ENCODE data around the gene MNT.

Gene MNT

GRCh38 chr17:2384439-2385127, 16.3 kb downstream of the MNT start:
- Histone ChIP-seq H3K9ac (ENCODE audit: low read depth, low read length) (no peak overlapping the region), H3K4me1 (ENCODE audit: insufficient read depth, low read length) (peaks cover 26% of the 10 kb centered on the region), H3K36me3 (ENCODE audit: insufficient read depth, low read length) (no peaks in the 10 kb centered on the region), H3K9me3 (ENCODE audit: control insufficient read depth, insufficient read depth, low read length) (no peaks in the 10 kb centered on the region)

DNA sequence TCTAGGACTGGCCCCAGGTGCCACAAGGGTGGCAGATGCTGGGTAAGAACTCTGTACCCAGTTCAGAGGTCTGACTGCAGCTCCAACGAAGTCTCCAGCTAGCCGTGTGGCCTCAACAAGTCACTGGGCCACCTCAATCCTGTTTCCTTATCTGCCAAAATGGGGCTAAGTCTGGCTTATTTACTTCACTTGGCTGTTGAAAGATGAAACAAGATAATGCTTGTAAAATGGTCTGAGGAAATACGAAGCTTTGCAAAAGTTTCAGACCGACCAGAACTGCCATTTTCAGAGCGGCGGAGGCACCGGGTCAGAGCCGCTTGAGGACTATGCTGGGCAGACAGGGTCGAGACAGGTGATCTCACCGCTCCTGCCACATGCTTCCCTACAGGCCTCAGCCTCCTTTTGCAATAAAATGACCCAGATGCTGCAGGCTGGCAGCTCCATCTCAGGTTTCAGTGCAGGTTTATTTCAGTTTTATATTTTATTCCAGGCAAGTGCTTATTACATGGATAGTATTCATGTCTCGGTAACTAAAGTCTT, 17.2 kb downstream of the MNT start:
- Histone ChIP-seq H3K9ac (ENCODE audit: low read depth, low read length) (no peak overlapping the region), H3K9me3 (ENCODE audit: control insufficient read depth, insufficient read depth, low read length) (no peaks in the 10 kb centered on the region), H3K4me1 (ENCODE audit: insufficient read depth, low read length) (peaks cover 26% of the 10 kb centered on the region), H3K36me3 (ENCODE audit: insufficient read depth, low read length) (no peaks in the 10 kb centered on the region; the same call in 1 of the 2 replicates)

DNA sequence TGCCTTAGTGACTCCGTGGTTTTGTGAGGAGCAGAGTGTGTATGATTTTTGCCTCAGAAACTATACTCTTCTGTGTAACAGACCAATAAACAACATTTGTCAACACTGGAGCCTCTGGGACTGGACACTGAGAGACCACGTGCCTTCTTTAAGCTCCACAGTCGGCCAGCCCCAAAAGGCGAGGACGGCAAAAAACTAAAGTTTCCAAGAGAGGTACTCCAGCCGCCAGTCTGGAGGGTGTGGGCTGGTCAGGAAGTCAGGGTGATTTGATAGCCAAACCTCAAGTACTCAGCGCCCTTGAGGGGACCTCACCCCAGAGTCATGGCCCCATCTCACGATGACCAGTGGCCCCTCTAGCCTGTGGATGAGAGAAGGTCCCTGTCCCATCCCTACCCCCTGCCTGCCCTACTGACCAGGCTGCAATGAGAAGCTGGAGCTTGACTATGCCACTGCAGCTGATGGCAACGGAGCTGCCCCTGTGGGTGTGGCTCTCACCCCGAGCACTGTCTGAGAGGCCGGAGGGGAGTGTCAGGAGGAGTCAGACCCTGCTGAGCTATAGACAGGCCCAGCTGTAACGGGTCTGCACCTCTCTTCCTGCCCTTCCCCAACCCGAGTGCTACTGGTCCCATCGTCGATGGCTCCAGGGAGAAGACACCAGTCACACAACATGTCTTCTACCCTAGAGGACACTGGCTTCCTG, 19.8 kb downstream of the MNT start:
- Histone ChIP-seq H3K36me3 (ENCODE audit: insufficient read depth, low read length) (no peaks in the 10 kb centered on the region; the same call in 1 of the 2 replicates), H3K9ac (ENCODE audit: low read depth, low read length) (no peak overlapping the region), H3K9me3 (ENCODE audit: control insufficient read depth, insufficient read depth, low read length) (no peaks in the 10 kb centered on the region), H3K4me1 (ENCODE audit: insufficient read depth, low read length) (peaks cover 26% of the 10 kb centered on the region)

- peaks cover 23% of the 10 kb centered on the region for H3K4me1 ChIP-seq (ENCODE audit: insufficient read depth, low read length)
- H3K36me3 ChIP-seq (ENCODE audit: insufficient read depth, low read length) = no peaks in the 10 kb centered on the region; the same call in 1 of the 2 replicates
- H3K9ac ChIP-seq (ENCODE audit: low read depth, low read length) = no peak overlapping the region
- H3K9me3 ChIP-seq (ENCODE audit: control insufficient read depth, insufficient read depth, low read length) = no peaks in the 10 kb centered on the region
Measured at GRCh38 chr17:2380226-2380922, 20.5 kb downstream of the MNT start.

DNA sequence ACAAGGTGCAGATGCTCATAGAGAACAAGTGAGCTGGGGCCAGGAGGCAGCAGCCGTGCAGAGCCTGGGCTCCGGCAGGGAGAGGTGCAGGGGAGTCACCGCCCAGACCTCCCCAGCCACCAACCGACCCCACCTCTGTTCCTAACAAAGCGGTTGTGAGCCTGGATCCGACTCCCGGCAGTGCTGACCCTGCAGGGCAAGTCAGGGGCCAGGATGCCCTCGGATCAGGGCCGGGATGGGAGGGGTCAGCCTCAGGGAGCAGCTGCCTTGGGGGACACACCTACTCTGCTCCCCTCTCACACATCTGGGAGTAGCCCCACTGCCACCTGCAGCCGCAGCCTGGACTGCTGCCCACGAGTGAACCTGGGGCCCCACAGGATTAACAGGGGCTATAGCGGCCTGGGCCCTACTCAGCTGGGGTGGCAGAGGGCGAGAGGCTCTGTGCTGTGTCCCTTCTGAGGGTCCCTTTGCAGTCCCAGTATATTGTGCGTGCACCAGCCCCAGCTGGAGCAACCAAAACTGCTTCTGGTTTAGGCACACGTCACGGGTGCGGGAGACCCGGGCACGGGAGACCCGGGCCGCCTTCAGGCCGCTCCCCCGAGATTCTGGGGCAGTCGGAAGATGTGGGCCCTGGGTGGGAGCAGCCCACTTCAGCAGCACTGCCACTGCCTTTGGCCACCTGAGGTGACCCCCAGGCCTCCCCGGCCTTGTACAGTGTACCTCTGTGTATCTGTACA, 21.2 kb downstream of the MNT start:
- Histone ChIP-seq H3K9ac (ENCODE audit: low read depth, low read length) (no peak overlapping the region), H3K9me3 (ENCODE audit: control insufficient read depth, insufficient read depth, low read length) (no peaks in the 10 kb centered on the region), H3K36me3 (ENCODE audit: insufficient read depth, low read length) (no peaks in the 10 kb centered on the region; the same call in 1 of the 2 replicates), H3K4me1 (ENCODE audit: insufficient read depth, low read length) (peaks cover 17% of the 10 kb centered on the region)

- Histone ChIP-seq H3K9ac (ENCODE audit: low read depth, low read length) (no peak overlapping the region), H3K36me3 (ENCODE audit: insufficient read depth, low read length) (no peaks in the 10 kb centered on the region; the same call in 1 of the 2 replicates), H3K4me1 (ENCODE audit: insufficient read depth, low read length) (peaks cover 10% of the 10 kb centered on the region)
Measured at GRCh38 chr17:2378905-2379304, 22.0 kb downstream of the MNT start.

GRCh38 chr17:2377659-2378058, 23.2 kb downstream of the MNT start:
- Histone ChIP-seq H3K4me1 (ENCODE audit: insufficient read depth, low read length) (no peaks in the 10 kb centered on the region; the same call in 1 of the 2 replicates), H3K36me3 (ENCODE audit: insufficient read depth, low read length) (peaks cover 3% of the 10 kb centered on the region; the same call in 1 of the 2 replicates), H3K9me3 (ENCODE audit: control insufficient read depth, insufficient read depth, low read length) (no peaks in the 10 kb centered on the region), H3K9ac (ENCODE audit: low read depth, low read length) (no peak overlapping the region)

More at GRCh38 chr17:2378905-2379304, 22.0 kb downstream of the MNT start:
- no peaks in the 10 kb centered on the region for H3K9me3 ChIP-seq (ENCODE audit: control insufficient read depth, insufficient read depth, low read length)

DNA sequence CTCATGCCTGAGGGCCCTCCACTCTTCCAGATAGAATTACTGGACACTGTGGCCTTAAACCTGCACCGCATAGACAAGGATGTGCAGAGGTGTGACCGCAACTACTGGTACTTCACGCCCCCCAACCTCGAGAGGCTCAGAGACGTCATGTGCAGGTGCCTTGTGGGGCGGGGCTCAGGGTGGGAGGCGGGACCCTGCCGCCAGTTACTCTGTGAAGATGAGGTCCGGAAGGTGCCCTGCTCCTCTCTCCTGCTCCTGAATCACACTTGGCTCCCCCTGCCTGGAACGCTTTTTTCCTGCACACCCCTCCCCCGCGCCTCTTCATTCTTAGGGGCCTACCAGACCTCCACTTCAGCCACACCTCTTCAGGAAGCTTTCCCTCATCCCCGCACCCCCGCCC, 24.8 kb downstream of the MNT start:
- no peak overlapping the region for H3K9ac ChIP-seq (ENCODE audit: low read depth, low read length)
- no peaks in the 10 kb centered on the region for H3K4me1 ChIP-seq (ENCODE audit: insufficient read depth, low read length)
- H3K36me3 ChIP-seq (ENCODE audit: insufficient read depth, low read length) = peaks cover 7% of the 10 kb centered on the region; the same call in 1 of the 2 replicates
- no peaks in the 10 kb centered on the region for H3K9me3 ChIP-seq (ENCODE audit: control insufficient read depth, insufficient read depth, low read length)

DNA sequence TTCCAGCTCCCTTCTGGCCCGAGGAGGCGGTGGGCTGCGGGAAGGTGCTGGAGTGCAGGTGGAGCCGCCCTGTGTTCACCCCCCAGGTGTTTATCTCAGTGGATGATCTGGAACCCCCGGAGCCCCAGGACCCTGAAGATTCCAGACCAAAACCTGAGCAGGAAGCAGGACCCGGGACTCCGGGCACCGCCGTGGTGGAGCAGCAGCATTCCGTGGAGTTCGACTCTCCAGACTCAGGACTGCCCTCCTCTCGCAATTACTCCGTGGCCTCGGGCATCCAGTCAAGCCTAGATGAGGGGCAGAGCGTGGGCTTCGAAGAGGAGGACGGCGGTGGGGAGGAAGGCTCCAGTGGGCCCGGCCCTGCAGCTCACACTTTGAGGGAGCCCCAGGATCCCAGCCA, 25.5 kb downstream of the MNT start:
- peaks cover 7% of the 10 kb centered on the region; the same call in 1 of the 2 replicates for H3K36me3 ChIP-seq (ENCODE audit: insufficient read depth, low read length)
- H3K9me3 ChIP-seq (ENCODE audit: control insufficient read depth, insufficient read depth, low read length) = no peaks in the 10 kb centered on the region
- H3K4me1 ChIP-seq (ENCODE audit: insufficient read depth, low read length) = no peaks in the 10 kb centered on the region
- H3K9ac ChIP-seq (ENCODE audit: low read depth, low read length) = no peak overlapping the region

DNA sequence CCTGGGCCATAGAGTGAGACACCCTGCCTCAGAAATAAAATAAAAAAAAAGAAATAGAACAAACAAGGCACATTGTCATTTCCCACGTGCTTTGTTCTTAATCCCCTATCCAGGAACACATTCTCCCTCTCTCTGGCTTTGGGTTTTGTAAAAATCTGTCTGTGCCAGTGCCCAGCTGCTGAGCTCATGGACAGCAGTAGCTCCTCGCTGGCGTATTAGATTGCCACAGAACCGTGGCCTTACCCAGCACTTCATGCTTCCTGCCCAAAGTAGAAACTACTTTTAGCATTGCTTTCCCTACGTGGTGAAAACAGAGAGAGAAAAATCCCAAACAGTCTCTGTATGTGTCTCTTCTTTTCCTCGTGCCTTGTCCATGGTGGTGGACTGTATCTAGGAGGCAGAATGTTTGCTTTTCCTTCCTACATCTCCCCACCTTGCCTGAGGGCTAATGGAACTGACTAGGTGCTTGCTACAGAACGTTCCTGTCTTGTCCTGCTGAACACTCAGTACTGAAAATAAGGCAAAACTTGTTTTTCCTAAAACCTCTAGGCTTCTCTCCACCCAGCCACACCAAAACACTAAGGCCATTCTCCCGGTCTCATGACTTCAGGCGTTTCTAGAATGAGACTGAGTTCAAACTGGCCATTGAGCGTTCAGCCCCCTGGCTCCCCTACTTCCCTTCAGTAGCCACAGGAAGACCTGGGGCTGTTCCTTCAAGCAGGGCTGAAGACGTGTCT, 26.1 kb downstream of the MNT start:
- H3K36me3 ChIP-seq (ENCODE audit: insufficient read depth, low read length) = peaks cover 7% of the 10 kb centered on the region; the same call in 1 of the 2 replicates
- no peaks in the 10 kb centered on the region for H3K9me3 ChIP-seq (ENCODE audit: control insufficient read depth, insufficient read depth, low read length)
- no peak overlapping the region for H3K9ac ChIP-seq (ENCODE audit: low read depth, low read length)
- H3K4me1 ChIP-seq (ENCODE audit: insufficient read depth, low read length) = no peaks in the 10 kb centered on the region

- Histone ChIP-seq H3K9me3 (ENCODE audit: control insufficient read depth, insufficient read depth, low read length) (no peaks in the 10 kb centered on the region), H3K36me3 (ENCODE audit: insufficient read depth, low read length) (peaks cover 7% of the 10 kb centered on the region; the same call in 1 of the 2 replicates), H3K9ac (ENCODE audit: low read depth, low read length) (no peak overlapping the region), H3K4me1 (ENCODE audit: insufficient read depth, low read length) (0 out of 2 replicates have a peak, but pooled peaks cover 3% of the 10 kb centered on the region)
Measured at GRCh38 chr17:2373179-2373578, 27.7 kb downstream of the MNT start.

GRCh38 chr17:2372681-2373080, 28.2 kb downstream of the MNT start:
- no peak overlapping the region for H3K9ac ChIP-seq (ENCODE audit: low read depth, low read length)
- 0 out of 2 replicates have a peak, but pooled peaks cover 3% of the 10 kb centered on the region for H3K4me1 ChIP-seq (ENCODE audit: insufficient read depth, low read length)
- peaks cover 7% of the 10 kb centered on the region; the same call in 1 of the 2 replicates for H3K36me3 ChIP-seq (ENCODE audit: insufficient read depth, low read length)
- H3K9me3 ChIP-seq (ENCODE audit: control insufficient read depth, insufficient read depth, low read length) = no peaks in the 10 kb centered on the region

DNA sequence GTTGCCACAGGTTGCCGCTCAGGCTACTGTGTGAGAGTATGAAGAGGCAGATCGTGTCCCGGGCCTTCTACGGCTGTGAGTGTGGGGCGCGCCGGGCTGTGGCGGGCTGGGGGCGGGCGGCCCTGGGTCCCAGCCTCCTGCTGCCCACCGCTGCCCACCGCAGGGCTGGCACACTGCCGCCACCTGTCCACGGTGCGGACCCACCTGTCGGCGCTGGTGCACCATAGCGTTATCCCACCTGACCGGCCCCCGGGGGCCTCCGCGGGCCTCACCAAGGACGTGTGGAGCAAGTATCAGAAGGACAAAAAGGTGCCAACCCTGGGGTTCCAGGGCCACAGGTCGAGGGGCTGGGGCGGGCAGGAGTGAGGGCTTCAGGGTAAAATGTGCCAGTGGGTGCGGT, 28.7 kb downstream of the MNT start:
- Histone ChIP-seq H3K9me3 (ENCODE audit: control insufficient read depth, insufficient read depth, low read length) (no peaks in the 10 kb centered on the region), H3K36me3 (ENCODE audit: insufficient read depth, low read length) (peaks cover 7% of the 10 kb centered on the region; the same call in 1 of the 2 replicates), H3K9ac (ENCODE audit: low read depth, low read length) (no peak overlapping the region), H3K4me1 (ENCODE audit: insufficient read depth, low read length) (0 out of 2 replicates have a peak, but pooled peaks cover 3% of the 10 kb centered on the region)
